HG03457 (cell line): ENCODE results near the gene RAB8A.
"Not testable (repeated sequence)": the region's sequence is repeated elsewhere in the genome, so short reads cannot be mapped to it uniquely, and the experiment has no call there.

ENCODE experiments used
- ATAC-seq: cut with Tn5 transposase; IDR thresholded peaks from one replicate; pipeline ENCODE4 v1.9.1; 2021; ENCODE audit warnings: moderate number of reproducible peaks; ENCODE audit not compliant: unreplicated experiment

Gene RAB8A

DNA sequence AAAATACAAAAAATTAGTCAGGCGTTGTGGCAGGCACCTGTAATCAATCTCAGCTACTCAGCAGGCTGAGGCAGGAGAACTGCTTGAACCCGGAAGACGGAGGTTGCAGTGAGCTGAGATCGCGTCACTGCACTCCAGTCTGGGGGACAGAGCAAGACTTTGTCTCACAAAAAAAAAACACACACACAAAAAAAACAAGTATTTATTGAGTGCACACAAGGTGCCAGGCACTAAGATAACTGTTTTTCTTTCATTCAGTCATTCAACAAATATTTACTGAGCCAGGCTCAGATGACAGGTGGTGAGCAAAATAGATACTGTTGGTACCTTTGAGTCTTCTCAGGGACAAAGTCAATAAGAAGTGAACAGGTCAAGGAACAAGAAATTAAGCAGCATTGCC lies 55.4 kb downstream of the RAB8A start:
- ATAC-seq = no peak

DNA sequence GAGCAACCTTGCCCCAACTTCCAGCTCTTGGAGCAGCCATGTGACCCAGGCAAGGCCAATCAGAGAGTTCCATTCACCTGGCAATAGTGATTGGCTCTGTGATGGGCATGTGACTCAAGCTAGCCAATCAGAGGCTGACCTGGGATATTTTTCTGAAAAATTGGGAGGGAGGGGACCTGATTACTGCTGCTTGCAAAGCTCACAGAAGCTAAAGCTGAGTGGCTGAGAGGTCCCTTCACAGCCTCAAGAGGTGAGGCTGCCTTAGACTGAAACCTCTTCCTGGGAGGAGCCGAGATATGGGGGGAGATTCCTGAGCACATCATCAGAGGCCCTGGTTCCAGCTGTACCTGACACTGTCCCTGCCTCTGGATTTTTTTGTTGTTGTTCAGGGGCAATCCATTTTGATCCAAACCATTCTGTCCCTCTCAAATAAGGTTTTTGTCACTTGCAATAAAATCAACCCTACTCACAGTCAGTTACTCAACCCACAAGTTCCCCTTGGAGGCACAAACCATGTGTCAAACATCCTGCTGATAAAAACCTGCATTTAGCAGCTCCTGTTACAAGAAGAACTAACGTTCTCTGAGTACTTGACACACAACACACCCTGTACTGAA lies 56.9 kb downstream of the RAB8A start:
- ATAC-seq = no peak

DNA sequence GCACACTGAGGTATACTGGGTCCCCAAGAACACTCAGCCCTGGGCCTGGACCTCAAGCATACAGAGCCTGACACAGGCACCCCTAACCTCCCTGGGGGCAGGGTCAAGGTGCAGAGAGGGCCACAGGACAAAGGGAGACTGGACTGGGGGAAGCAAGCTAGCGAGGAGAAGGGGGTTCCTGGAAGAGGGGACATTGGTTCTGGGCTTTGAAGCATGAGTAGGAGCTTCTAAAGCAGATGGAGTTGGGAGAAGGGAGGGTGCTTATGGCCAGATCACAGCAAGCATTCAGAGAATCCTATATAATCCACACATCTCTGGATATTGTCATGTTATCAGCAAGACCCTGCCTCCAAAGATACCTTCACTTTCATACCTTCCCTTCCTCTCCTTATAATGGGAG lies 58.4 kb downstream of the RAB8A start:
- no peak for ATAC-seq

DNA sequence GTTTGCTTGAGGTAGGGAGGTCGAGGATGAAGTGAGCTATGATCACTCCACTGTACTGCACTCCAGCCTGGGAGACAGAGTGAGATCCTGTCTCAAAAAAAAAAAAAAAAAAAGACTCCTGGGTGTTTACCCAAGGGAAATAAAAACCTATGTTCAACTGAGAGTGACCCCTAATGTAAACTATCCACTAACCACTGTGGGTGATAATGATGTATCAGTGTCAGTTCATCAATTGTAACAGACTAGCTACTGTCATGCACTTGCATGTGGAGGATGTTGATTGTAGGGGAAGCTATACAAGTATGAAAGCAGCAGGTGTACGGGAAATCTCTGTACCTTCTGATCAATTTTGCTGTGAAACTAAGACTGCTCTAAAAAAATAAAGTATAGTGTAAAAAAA lies 64.3 kb downstream of the RAB8A start:
- ATAC-seq = no peak

DNA sequence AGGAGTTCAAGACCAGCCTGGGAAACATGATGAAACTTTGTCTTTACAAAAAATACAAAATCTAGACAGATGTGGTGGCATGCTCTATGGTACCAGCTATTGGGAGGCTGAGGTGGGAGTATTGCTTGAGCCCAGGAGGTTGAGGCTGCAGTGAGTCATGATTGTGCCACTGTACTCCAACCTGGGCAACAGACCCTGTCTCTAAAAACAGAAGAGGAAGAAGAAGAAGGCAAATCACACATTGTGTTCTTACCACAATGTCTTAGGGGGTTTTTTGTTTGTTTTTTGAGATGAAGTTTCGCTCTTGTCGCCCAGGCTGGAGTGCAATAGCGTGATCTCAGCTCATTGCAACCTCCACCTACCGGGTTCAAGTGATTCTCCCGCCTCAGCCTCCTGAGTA lies 67.2 kb downstream of the RAB8A start:
- not testable (repeated sequence) for ATAC-seq

DNA sequence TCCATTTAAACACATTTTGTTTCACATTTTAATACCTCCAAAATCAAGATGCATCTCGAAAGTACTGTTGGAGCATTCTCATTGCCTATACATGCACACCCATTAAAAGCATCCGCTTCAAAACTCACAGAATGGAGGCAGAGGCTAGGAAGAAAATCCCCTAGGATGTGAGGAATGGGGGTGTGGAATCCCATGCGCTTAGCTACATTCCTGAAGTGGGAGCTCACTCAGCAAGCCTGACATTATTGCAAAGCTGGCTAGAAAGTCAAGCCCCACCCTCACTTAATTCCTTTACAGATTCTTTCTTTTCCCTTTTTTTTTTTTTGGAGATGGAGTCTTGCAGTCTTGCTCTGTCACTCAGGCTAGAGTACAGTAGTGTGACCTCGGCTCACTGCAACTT lies 68.9 kb downstream of the RAB8A start:
- no peak for ATAC-seq
